Measurements from ENCODE around the gene PALLD. TPM values are rescaled to one million over a fixed set of nuclear protein-coding genes. Genes with fewer than 3 reads are reported as not detected.

PALLD gene
- total and polyA plus RNA-seq, 2 of the 8 experiments (the other 6 are each of a cell fraction or from before 2014, with no cell fraction given): 10.5 to 25.0 TPM

GRCh38 chr4:168817370-168817769 is 320.5 kb downstream of the PALLD start:
- Histone ChIP-seq H3K23me2 (ENCODE audit: low read depth, low read length) (no peaks in the 10 kb centered on the region; the same call in 1 of the 2 replicates), H2AFZ (ENCODE audit: low read length) (no peak overlapping the region; the same call in 1 of the 2 replicates), H3K9me3 (ENCODE audit: insufficient read depth in 2 of 2, low read depth in 1 of 2, low read length in 1 of 2) (no peaks in the 10 kb centered on the region), H3K4ac (replicated peaks; ENCODE audit: insufficient read length, low read depth, low read length) (no peak overlapping the region), H3K4me1 (replicated peaks in 1 of 4; ENCODE audit: control insufficient read depth in 3 of 4, insufficient read depth in 4 of 4, low read length in 3 of 4) (peaks cover 0 to 16% (median 11%) of the 10 kb centered on the region in 4 experiments; a peak in 4 of 7 replicates), H3K4me2 (ENCODE audit: insufficient read depth in 1 of 2, low read depth in 2 of 2, low read length in 2 of 2) (peak overlapping the region; percentile 29 to 45; a peak in 2 of 4 replicates), H2AK5ac (ENCODE audit: low read depth, low read length) (no peak overlapping the region), H3K14ac (ENCODE audit: insufficient read length) (no peak overlapping the region), H2BK12ac (ENCODE audit: low read depth, low read length) (no peak overlapping the region), H2BK120ac (replicated peaks; ENCODE audit: low read depth, low read length) (no peak overlapping the region), H3K27ac (ENCODE audit: low read depth, low read length) (no peak overlapping the region), H4K20me1 (replicated peaks in 1 of 2; ENCODE audit: control insufficient read depth in 1 of 2, insufficient read depth in 2 of 2, low read length in 2 of 2) (no peaks in the 10 kb centered on the region), H3K9ac (replicated peaks in 1 of 4; ENCODE audit: extremely low read depth in 1 of 4, low read depth in 3 of 4, low read length in 3 of 4) (no peak overlapping the region), H3K56ac (replicated peaks; ENCODE audit: insufficient read length, low read depth, low read length) (no peak overlapping the region), H4K91ac (replicated peaks; ENCODE audit: insufficient read length, low read length) (no peak overlapping the region), H2BK5ac (ENCODE audit: low read depth, low read length) (no peak overlapping the region), H3K4me3 (ENCODE audit: extremely low read depth in 1 of 4, insufficient read depth in 2 of 4, low read depth in 3 of 4, low read length in 4 of 4) (peak overlapping the region in 1 of 4 experiments; percentile 28; a peak in 1 of 8 replicates), H3K18ac (ENCODE audit: extremely low read depth, low read length) (no peak overlapping the region; the same call in 1 of the 2 replicates), H4K8ac (ENCODE audit: extremely low read depth, insufficient read depth, low read length) (no peak overlapping the region), H2BK20ac (ENCODE audit: low read length) (no peak overlapping the region), H4K5ac (ENCODE audit: insufficient read length, low read depth, low read length) (no peak overlapping the region), H2BK15ac (ENCODE audit: low read length) (no peak overlapping the region), H3K27me3 (replicated peaks in 1 of 4; ENCODE audit: control insufficient read depth in 3 of 4, extremely low read depth in 1 of 4, insufficient read depth in 3 of 4, low read length in 3 of 4) (no peaks in the 10 kb centered on the region), H3K79me1 (ENCODE audit: low read depth, low read length) (no peaks in the 10 kb centered on the region), H3K36me3 (ENCODE audit: control insufficient read depth in 2 of 4, insufficient read depth in 4 of 4, low read length in 3 of 4) (no peaks in the 10 kb centered on the region), H3K23ac (ENCODE audit: insufficient read length) (no peak overlapping the region), H3K79me2 (ENCODE audit: control insufficient read depth in 1 of 2, insufficient read depth in 2 of 2, low read length in 2 of 2) (no peaks in the 10 kb centered on the region)
- no peak for DNase-seq (ENCODE audit: low read depth in 1 of 2, low spot score in 2 of 2)
- 69% methylated on average over 2 of the region's 2 CpGs; no CpG with 5 or more reads in 1 of the 2 experiments for WGBS, 2 experiments (ENCODE audit: extremely low coverage in 1 of 2, insufficient coverage in 1 of 2, insufficient read length in 1 of 2, insufficient replicate concordance in 2 of 2, low coverage in 1 of 2, low lambda C conversion rate in 2 of 2, missing lambda C conversion rate in 1 of 2)
- CTCF ChIA-PET (ENCODE audit: partially characterized antibody): interaction anchor here (1.0 to 3.6 kb wide), 4 partner anchors 9 to 104 kb away, joined by 3 to 28 read pairs (median 4); no protein-coding TSS in a partner anchor
- FAIRE-seq: no peak
- POLR2A ChIA-PET (ENCODE audit: partially characterized antibody): interaction anchor here (1.0 to 10.0 kb wide), 2 partner anchors 9 to 14 kb away, joined by 6 to 127 read pairs; no protein-coding TSS in a partner anchor
- TF ChIP-seq RBBP5 (IDR thresholded peaks at IDR 0.05; ENCODE audit: borderline replicate concordance, low read depth, low read length) (no peak), SP1 (IDR thresholded peaks at IDR 0.05; ENCODE audit: low read depth, low read length) (no peak), POU5F1 (IDR thresholded peaks at IDR 0.05; ENCODE audit: low read depth, low read length) (no peak), YY1 (IDR thresholded peaks at IDR 0.05; ENCODE audit: low read depth, low read length) (no peak), SIN3A (conservative IDR thresholded peaks at IDR 0.05 in 1 of 2, IDR thresholded peaks at IDR 0.05 in 1 of 2; ENCODE audit: low read depth in 1 of 2, low read length in 2 of 2) (no peak), TAF7 (optimal IDR thresholded peaks at IDR 0.05; ENCODE audit: borderline replicate concordance, low read depth, low read length) (no peak)

Measured in H1 (cell line).